Esophagus squamous epithelium (tissue), 5 donors: ENCODE data around the gene MTF2. TPM values are rescaled to one million over a fixed set of nuclear protein-coding genes. Genes with fewer than 3 reads are reported as not detected.

Experiments
- DNase-seq: peaks from one replicate; lab custom pipeline; 2025; lab: John Stamatoyannopoulos, UW
- H3K27ac ChIP-seq, 4 donors: fragments of 200-600 bp; sonication (generic); one replicate each; pipeline ENCODE4 v1.5.1; 2016 to 2019; ENCODE audit warnings: mild to moderate bottlenecking in 1 of 4
- H3K27me3 ChIP-seq, 4 donors: fragments of 200-600 bp; sonication (generic); 1 replicate in 3 of 4; 2 replicates in 1 of 4; pipeline versions ENCODE4 v1.5.1 to v1.6.0; 2017 to 2021; ENCODE audit warnings: antibody characterized with exemption in 1 of 4
- H3K36me3 ChIP-seq, 3 donors: fragments of 200-600 bp; sonication (generic); one replicate each; pipeline ENCODE4 v1.5.1; 2016 to 2019
- H3K4me1 ChIP-seq, 3 donors: fragments of 200-600 bp; sonication (generic); one replicate each; pipeline ENCODE4 v1.5.1; 2017 to 2019
- H3K4me3 ChIP-seq, 4 donors: fragments of 200-600 bp; sonication (generic); 1 replicate in 3 of 4; 2 replicates in 1 of 4; pipeline ENCODE4 v1.5.1; 2016 to 2019; ENCODE audit warnings: mild to moderate bottlenecking in 2 of 4, moderate library complexity in 1 of 4
- H3K9me3 ChIP-seq, 3 donors: fragments of 200-600 bp; sonication (generic); one replicate each; pipeline ENCODE4 v1.5.1; 2016 to 2019
- POLR2A ChIP-seq, 4 donors: fragments of 450-650 bp; IDR thresholded peaks; one replicate each; pipeline ENCODE4 v1.6.1; 2017; ENCODE audit warnings: antibody characterized with exemption in 4 of 4, mild to moderate bottlenecking in 4 of 4, moderate library complexity in 3 of 4
- WGBS, 2 donors: methylation state at CpG; one replicate each; pipeline ENCODE4 v1.1.5; 2018; 5-methylcytosine and 5-hydroxymethylcytosine counted together
- intact Hi-C: fragments of 100-400 bp; cut with DNase I; formaldehyde crosslinking; loops from one replicate; pipeline ENCODE4 v1.15.0; 2022
- total RNA-seq, 4 donors: library from RNA; depleted of rRNA; stranded (reverse); fragments of >200 nt; gene quantifications; one replicate each; pipeline ENCODE4 v1.1.0, GENCODE V29; 2016
- TF ChIP-seq, protein P1 (sequence below), 6 experiments: fragments of 450-650 bp in 4 of 6; fragments of 200-600 bp in 2 of 6; sonication (generic) in 2 of 6; IDR thresholded peaks; one replicate each; pipeline ENCODE4 v1.5.1; 2016 to 2019; ENCODE audit warnings: antibody characterized with exemption in 6 of 6, mild to moderate bottlenecking in 4 of 6, moderate library complexity in 4 of 6
- donor health status: DM: yes; HTN: yes; CAD: no.

Gene MTF2
- total RNA-seq, 4 donors from 2014 or later, result 7.0 to 18.4 (median 14.8) TPM

DNA sequence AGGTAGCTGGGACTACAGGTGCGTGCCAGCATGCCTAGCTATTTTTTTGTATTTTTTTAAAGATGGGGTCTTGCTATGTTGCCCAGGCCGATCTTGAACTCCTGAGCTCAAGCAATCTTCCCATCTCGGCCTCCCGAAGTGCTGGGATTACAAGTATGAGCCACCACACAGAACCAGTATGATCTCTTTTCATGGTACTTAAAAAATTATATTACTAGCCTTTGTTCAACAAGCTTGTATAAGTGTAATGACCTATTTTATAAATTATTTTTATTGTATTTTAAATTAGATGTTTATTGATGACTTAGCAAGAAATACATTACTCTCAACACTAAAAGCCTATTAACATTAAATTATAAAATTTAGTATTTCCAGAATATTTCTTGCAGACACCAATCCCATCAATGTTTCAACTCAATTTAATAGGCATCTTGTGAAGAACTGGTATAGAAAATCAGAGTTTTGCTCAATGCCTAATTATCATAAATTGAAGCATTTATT, 36.0 kb upstream of the MTF2 start:
- DNase-seq, result no peak
- TF ChIP-seq POLR2A (IDR thresholded peaks at IDR 0.05), result no peak
- TF ChIP-seq, protein P1, sequence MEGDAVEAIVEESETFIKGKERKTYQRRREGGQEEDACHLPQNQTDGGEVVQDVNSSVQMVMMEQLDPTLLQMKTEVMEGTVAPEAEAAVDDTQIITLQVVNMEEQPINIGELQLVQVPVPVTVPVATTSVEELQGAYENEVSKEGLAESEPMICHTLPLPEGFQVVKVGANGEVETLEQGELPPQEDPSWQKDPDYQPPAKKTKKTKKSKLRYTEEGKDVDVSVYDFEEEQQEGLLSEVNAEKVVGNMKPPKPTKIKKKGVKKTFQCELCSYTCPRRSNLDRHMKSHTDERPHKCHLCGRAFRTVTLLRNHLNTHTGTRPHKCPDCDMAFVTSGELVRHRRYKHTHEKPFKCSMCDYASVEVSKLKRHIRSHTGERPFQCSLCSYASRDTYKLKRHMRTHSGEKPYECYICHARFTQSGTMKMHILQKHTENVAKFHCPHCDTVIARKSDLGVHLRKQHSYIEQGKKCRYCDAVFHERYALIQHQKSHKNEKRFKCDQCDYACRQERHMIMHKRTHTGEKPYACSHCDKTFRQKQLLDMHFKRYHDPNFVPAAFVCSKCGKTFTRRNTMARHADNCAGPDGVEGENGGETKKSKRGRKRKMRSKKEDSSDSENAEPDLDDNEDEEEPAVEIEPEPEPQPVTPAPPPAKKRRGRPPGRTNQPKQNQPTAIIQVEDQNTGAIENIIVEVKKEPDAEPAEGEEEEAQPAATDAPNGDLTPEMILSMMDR (IDR thresholded peaks at IDR 0.05), result no peak
- intact Hi-C loops, result no loop called here
- WGBS, 2 donors, result 85 to 92% methylated on average over 4 of the region's 4 CpGs
- Histone ChIP-seq H3K4me1 (no peaks in the 10 kb centered on the region), H3K9me3 (no peaks in the 10 kb centered on the region), H3K4me3 (peak overlapping the region in 1 of 4 donors; percentile 16), H3K27me3 (no peaks in the 10 kb centered on the region), H3K36me3 (no peaks in the 10 kb centered on the region), H3K27ac (no peak overlapping the region)

DNA sequence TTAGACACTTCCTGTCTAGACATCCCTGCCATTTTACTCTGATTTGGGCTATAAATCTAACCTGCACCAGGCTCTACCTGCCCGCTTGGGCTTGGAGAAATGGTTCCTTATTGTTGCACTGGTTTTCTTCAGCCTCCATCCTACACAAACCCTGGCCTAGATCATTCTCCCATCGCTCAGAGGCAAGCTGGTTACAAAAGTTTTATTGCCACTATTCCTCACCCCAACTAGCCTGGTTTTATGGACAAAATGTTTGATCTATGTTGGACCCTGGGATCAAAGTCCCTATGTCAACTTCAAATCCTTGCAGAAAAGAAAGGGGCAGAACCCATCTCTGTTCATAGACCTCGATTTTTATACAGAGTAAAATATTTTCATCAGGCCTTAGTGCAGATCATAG, 31.5 kb upstream of the MTF2 start:
- Histone ChIP-seq H3K36me3 (no peaks in the 10 kb centered on the region), H3K4me1 (no peaks in the 10 kb centered on the region), H3K4me3 (no peak overlapping the region), H3K27ac (no peak overlapping the region), H3K9me3 (no peaks in the 10 kb centered on the region), H3K27me3 (no peaks in the 10 kb centered on the region)
- TF ChIP-seq, protein P1 (IDR thresholded peaks at IDR 0.05), result no peak
- no peak for TF ChIP-seq POLR2A (IDR thresholded peaks at IDR 0.05)
- DNase-seq, result no peak
- 81 to 86% methylated on average over 2 of the region's 3 CpGs for WGBS, 2 donors
- intact Hi-C loops, result no loop called here

DNA sequence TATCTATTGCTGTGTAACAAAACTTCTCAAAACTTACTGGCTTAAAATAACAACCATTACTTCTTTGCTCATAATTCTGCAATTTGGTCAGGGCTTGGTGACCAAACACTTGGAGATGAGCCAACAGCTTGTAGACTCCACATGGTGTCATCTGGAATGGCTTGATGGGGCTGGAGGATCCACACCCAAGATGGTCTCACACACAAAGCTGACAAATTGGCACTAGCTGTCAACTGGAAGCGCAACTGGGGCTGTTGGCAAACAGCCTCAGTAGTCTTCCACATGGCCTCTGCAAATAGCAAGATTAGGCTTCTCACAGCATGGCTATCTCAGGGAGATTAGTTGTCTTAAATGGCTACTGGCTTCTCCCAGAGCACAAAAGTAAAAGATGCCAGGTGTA, 27.1 kb upstream of the MTF2 start:
- Histone ChIP-seq H3K27me3 (no peaks in the 10 kb centered on the region), H3K36me3 (no peaks in the 10 kb centered on the region), H3K4me1 (no peaks in the 10 kb centered on the region), H3K9me3 (no peaks in the 10 kb centered on the region), H3K27ac (no peak overlapping the region), H3K4me3 (no peak overlapping the region)
- DNase-seq, result no peak
- intact Hi-C loops, result no loop called here
- WGBS, 2 donors, result 100% methylated on average over 1 of the region's 1 CpG; no CpG with 5 or more reads in 1 of the 2 donors
- TF ChIP-seq, protein P1 (IDR thresholded peaks at IDR 0.05), result no peak
- TF ChIP-seq POLR2A (IDR thresholded peaks at IDR 0.05), result no peak

DNA sequence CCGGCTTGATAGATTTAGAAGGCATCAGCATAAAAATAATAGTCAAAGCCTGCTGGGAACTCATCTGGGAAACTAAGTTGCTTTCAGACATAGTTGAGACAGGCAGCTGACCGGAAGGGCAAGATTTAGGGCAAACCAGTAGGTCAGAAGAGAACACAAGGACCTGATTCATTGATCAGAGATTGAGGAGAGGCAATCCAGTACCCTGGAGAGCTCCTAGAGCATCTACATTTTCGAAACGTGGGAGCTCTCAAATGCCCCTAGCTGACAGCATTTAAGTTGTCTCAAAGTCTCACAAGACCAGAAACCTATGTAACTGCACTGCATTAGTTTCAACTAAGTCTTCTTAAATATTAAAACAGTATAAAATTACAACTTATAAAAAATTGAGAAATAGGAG, 22.9 kb upstream of the MTF2 start:
- intact Hi-C loops, result no loop called here
- no peak for DNase-seq
- Histone ChIP-seq H3K27me3 (peaks cover 0 to 4% (median 0%) of the 10 kb centered on the region in 4 donors), H3K27ac (no peak overlapping the region), H3K4me1 (no peaks in the 10 kb centered on the region), H3K36me3 (no peaks in the 10 kb centered on the region), H3K9me3 (no peaks in the 10 kb centered on the region), H3K4me3 (no peak overlapping the region)
- no peak for TF ChIP-seq POLR2A (IDR thresholded peaks at IDR 0.05)
- 32 to 35% methylated on average over 4 of the region's 4 CpGs for WGBS, 2 donors

DNA sequence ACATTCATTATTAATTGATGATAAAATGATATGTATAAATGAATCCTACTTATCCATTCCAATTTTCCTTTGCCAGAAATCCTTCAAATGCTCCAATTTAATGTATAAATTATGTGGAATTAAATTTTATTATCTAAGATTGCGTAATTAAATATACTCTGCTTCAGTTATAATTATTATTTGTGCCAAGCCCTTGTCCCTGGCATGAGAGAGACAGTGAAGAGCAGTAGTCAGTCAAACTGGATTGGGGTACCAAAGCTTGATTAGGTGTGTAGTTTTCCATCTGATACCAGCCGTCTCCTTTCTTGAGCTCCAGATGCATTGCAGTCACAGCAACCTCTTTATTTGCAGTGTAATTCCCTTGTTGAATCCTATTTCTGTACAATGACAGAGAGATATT, 22.4 kb upstream of the MTF2 start:
- no peaks in the 10 kb centered on the region for H3K9me3 ChIP-seq

More for the DNA sequence above, 22.4 kb upstream of the MTF2 start:
- Histone ChIP-seq H3K27me3 (peaks cover 0 to 4% (median 0%) of the 10 kb centered on the region in 4 donors), H3K4me1 (no peaks in the 10 kb centered on the region), H3K27ac (no peak overlapping the region), H3K4me3 (no peak overlapping the region), H3K36me3 (no peaks in the 10 kb centered on the region)
- no peak for TF ChIP-seq POLR2A (IDR thresholded peaks at IDR 0.05)
- TF ChIP-seq, protein P1 (IDR thresholded peaks at IDR 0.05), result no peak
- 73 to 81% methylated on average over 2 of the region's 2 CpGs for WGBS, 2 donors
- intact Hi-C loops, result no loop called here
- no peak for DNase-seq
